Measurements from ENCODE around the gene SERHL2. TPM values are rescaled to one million over a fixed set of nuclear protein-coding genes. Genes with fewer than 3 reads are reported as not detected.

SERHL2 gene
- total RNA-seq, 1 donor from 2014 or later: 4.4 TPM

GRCh38 chr22:42591987-42592386, 38.2 kb downstream of the SERHL2 start:
- TF ChIP-seq POLR2AphosphoS5 (IDR thresholded peaks at IDR 0.05; ENCODE audit: insufficient read depth in 1 of 2, low read depth in 1 of 2): no peak
- no peak for TF ChIP-seq CTCF (IDR thresholded peaks at IDR 0.05)
- TF ChIP-seq POLR2A (IDR thresholded peaks at IDR 0.05): no peak
- Histone ChIP-seq H3K4me3 (no peak overlapping the region), H3K4me1 (no peaks in the 10 kb centered on the region), H3K27ac (no peak overlapping the region), H3K9me3 (no peaks in the 10 kb centered on the region), H3K27me3 (no peaks in the 10 kb centered on the region), H3K36me3 (peaks cover 0 to 82% of the 10 kb centered on the region in 2 donors)
- DNase-seq (ENCODE audit: extremely low spot score in 2 of 2): no peak
- intact Hi-C loops (cut with DNase I): no loop called here

- Histone ChIP-seq H3K27me3 (no peaks in the 10 kb centered on the region), H3K9me3 (no peaks in the 10 kb centered on the region), H3K4me3 (no peak overlapping the region), H3K27ac (no peak overlapping the region), H3K4me1 (no peaks in the 10 kb centered on the region), H3K36me3 (peaks cover 6 to 96% of the 10 kb centered on the region in 2 donors)
- intact Hi-C loops (cut with DNase I): no loop called here
- TF ChIP-seq POLR2A (IDR thresholded peaks at IDR 0.05) (no peak), CTCF (IDR thresholded peaks at IDR 0.05) (no peak), POLR2AphosphoS5 (IDR thresholded peaks at IDR 0.05; ENCODE audit: insufficient read depth in 1 of 2, low read depth in 1 of 2) (no peak)
- no peak for DNase-seq (ENCODE audit: extremely low spot score in 2 of 2)
These were observed 41.7 kb downstream of the SERHL2 start for GRCh38 chr22:42595434-42595833.

- Histone ChIP-seq H3K27ac (no peak overlapping the region), H3K27me3 (no peaks in the 10 kb centered on the region), H3K9me3 (no peaks in the 10 kb centered on the region), H3K36me3 (peaks cover 6 to 95% of the 10 kb centered on the region in 2 donors), H3K4me3 (no peak overlapping the region), H3K4me1 (no peaks in the 10 kb centered on the region)
- intact Hi-C loops (cut with DNase I): no loop called here
- DNase-seq (ENCODE audit: extremely low spot score in 2 of 2): no peak
- TF ChIP-seq CTCF (IDR thresholded peaks at IDR 0.05) (no peak), POLR2A (IDR thresholded peaks at IDR 0.05) (no peak), POLR2AphosphoS5 (IDR thresholded peaks at IDR 0.05; ENCODE audit: insufficient read depth in 1 of 2, low read depth in 1 of 2) (no peak)
These were observed 42.6 kb downstream of the SERHL2 start for GRCh38 chr22:42596336-42596735.

- intact Hi-C loops (cut with DNase I): no loop called here
- Histone ChIP-seq H3K4me3 (no peak overlapping the region), H3K36me3 (peaks cover 6 to 95% of the 10 kb centered on the region in 2 donors), H3K9me3 (no peaks in the 10 kb centered on the region), H3K27me3 (no peaks in the 10 kb centered on the region), H3K27ac (no peak overlapping the region), H3K4me1 (no peaks in the 10 kb centered on the region)
- TF ChIP-seq POLR2AphosphoS5 (IDR thresholded peaks at IDR 0.05; ENCODE audit: insufficient read depth in 1 of 2, low read depth in 1 of 2): no peak
- no peak for TF ChIP-seq POLR2A (IDR thresholded peaks at IDR 0.05)
- no peak for TF ChIP-seq CTCF (IDR thresholded peaks at IDR 0.05)
- DNase-seq (ENCODE audit: extremely low spot score in 2 of 2): no peak
These were observed 43.2 kb downstream of the SERHL2 start for GRCh38 chr22:42596863-42597530.

- H3K36me3 ChIP-seq: peaks cover 6 to 68% of the 10 kb centered on the region in 2 donors
- H3K27ac ChIP-seq: no peak overlapping the region
- intact Hi-C loops (cut with DNase I): no loop called here
- H3K27me3 ChIP-seq: no peaks in the 10 kb centered on the region
- no peaks in the 10 kb centered on the region for H3K9me3 ChIP-seq
- H3K4me3 ChIP-seq: no peak overlapping the region
- TF ChIP-seq CTCF (IDR thresholded peaks at IDR 0.05) (no peak), POLR2A (IDR thresholded peaks at IDR 0.05) (no peak), POLR2AphosphoS5 (IDR thresholded peaks at IDR 0.05; ENCODE audit: insufficient read depth in 1 of 2, low read depth in 1 of 2) (no peak)
- DNase-seq (ENCODE audit: extremely low spot score in 2 of 2): no peak
- peaks cover 25% of the 10 kb centered on the region for H3K4me1 ChIP-seq
These were observed 48.2 kb downstream of the SERHL2 start for GRCh38 chr22:42601879-42602465.

Data from vagina (tissue), 2 donors.